OCI-LY1 (cell line): ENCODE measurements around the gene CHRDL1.
"Not testable (repeated sequence)": the region's sequence is repeated elsewhere in the genome, so short reads cannot be mapped to it uniquely, and the experiment has no call there.

Experiments used
- H2AFZ ChIP-seq: fragments of 200-600 bp; sonication (generic), shearing (Covaris generic); 2 replicates; pipeline ENCODE4 v1.6.0; 2014; ENCODE audit warnings: antibody characterized with exemption, mild to moderate bottlenecking, low read length
- H3F3A ChIP-seq: fragments of 200-600 bp; sonication (generic), shearing (Covaris generic); 2 replicates; pipeline ENCODE4 v1.6.0; 2014; ENCODE audit warnings: mild to moderate bottlenecking, antibody characterized with exemption, low read length, moderate library complexity; ENCODE audit not compliant: insufficient read depth
- H3K27ac ChIP-seq: fragments of 200-600 bp; sonication (generic); 2 replicates; pipeline ENCODE4 v1.5.1; 2014; ENCODE audit warnings: low read length, mixed run types, mild to moderate bottlenecking, low read depth; ENCODE audit not compliant: poor library complexity, severe bottlenecking
- H3K27me3 ChIP-seq: fragments of 200-600 bp; sonication (generic); 2 replicates; pipeline ENCODE4 v1.6.0; 2014; ENCODE audit warnings: antibody characterized with exemption, mild to moderate bottlenecking, low read length, moderate library complexity; ENCODE audit not compliant: insufficient read depth
- H3K36me3 ChIP-seq: fragments of 200-600 bp; sonication (generic); 2 replicates; pipeline ENCODE4 v1.6.1; 2014; ENCODE audit warnings: mild to moderate bottlenecking, antibody characterized with exemption, low read length, moderate library complexity, mixed read lengths; ENCODE audit not compliant: insufficient read depth
- H3K4me1 ChIP-seq: fragments of 200-600 bp; sonication (generic); 2 replicates; pipeline ENCODE4 v1.5.1; 2014; ENCODE audit warnings: mild to moderate bottlenecking, low read length, moderate library complexity; ENCODE audit not compliant: insufficient read depth, severe bottlenecking
- H3K4me2 ChIP-seq: fragments of 200-600 bp; sonication (generic), shearing (Covaris generic); 2 replicates; pipeline ENCODE4 v1.6.1; 2014; ENCODE audit warnings: low read length
- H3K4me3 ChIP-seq: fragments of 200-600 bp; sonication (generic); 2 replicates; pipeline ENCODE4 v1.5.1; 2014; ENCODE audit warnings: low read length, low read depth, mild to moderate bottlenecking, mixed read lengths; ENCODE audit not compliant: poor library complexity, severe bottlenecking
- H3K79me2 ChIP-seq: fragments of 200-600 bp; shearing (Covaris generic); 2 replicates; pipeline ENCODE4 v1.6.1; 2016; ENCODE audit warnings: mixed run types, low read length, mixed read lengths; ENCODE audit not compliant: insufficient read depth
- H3K9ac ChIP-seq: fragments of 200-600 bp; sonication (generic), shearing (Covaris generic); 2 replicates; pipeline ENCODE4 v1.6.1; 2014; ENCODE audit warnings: mild to moderate bottlenecking, low read length, mixed read lengths
- H3K9me2 ChIP-seq: fragments of 200-600 bp; sonication (generic), shearing (Covaris generic); 2 replicates; pipeline ENCODE4 v1.6.1; 2014; ENCODE audit warnings: low read depth, mild to moderate bottlenecking, low read length, mixed read lengths
- H3K9me3 ChIP-seq: fragments of 200-600 bp; shearing (Covaris generic); 2 replicates; pipeline ENCODE4 v1.6.1; 2014; ENCODE audit warnings: low read length, mixed read lengths
- H4K20me1 ChIP-seq: fragments of 200-600 bp; sonication (generic), shearing (Covaris generic); 2 replicates; pipeline ENCODE4 v1.6.0; 2016; ENCODE audit warnings: mild to moderate bottlenecking, low read length; ENCODE audit not compliant: insufficient read depth
- CTCF ChIP-seq: fragments of 200-600 bp; sonication (generic), shearing (Covaris generic); IDR thresholded peaks from 2 replicates; pipeline ENCODE4 v1.5.1; 2017; ENCODE audit warnings: mild to moderate bottlenecking, antibody characterized with exemption, low read length, moderate library complexity, mixed read lengths
- EZH2 ChIP-seq: fragments of 200-600 bp; sonication (generic), shearing (Covaris generic); IDR thresholded peaks from 2 replicates; pipeline ENCODE4 v1.8.0; 2017; ENCODE audit warnings: borderline replicate concordance, mixed run types, mild to moderate bottlenecking, antibody characterized with exemption, low read length, moderate library complexity, mixed read lengths

CHRDL1 gene

GRCh38 chrX:110836001-110836400 is 40.4 kb upstream of the CHRDL1 start:
- H3K4me2 ChIP-seq = no peak overlapping the region
- no peak overlapping the region for H3K27ac ChIP-seq
- H4K20me1 ChIP-seq = no peaks in the 10 kb centered on the region
- no peaks in the 10 kb centered on the region for H3K36me3 ChIP-seq
- H3K79me2 ChIP-seq = no peaks in the 10 kb centered on the region
- no peak for TF ChIP-seq CTCF
- TF ChIP-seq EZH2 = no peak
- no peak overlapping the region for H2AFZ ChIP-seq
- H3K4me3 ChIP-seq = no peak overlapping the region
- H3K9me3 ChIP-seq = no peaks in the 10 kb centered on the region
- H3K9me2 ChIP-seq = no peaks in the 10 kb centered on the region
- H3F3A ChIP-seq = no peaks in the 10 kb centered on the region
- no peaks in the 10 kb centered on the region for H3K4me1 ChIP-seq
- H3K9ac ChIP-seq = no peak overlapping the region
- no peaks in the 10 kb centered on the region for H3K27me3 ChIP-seq

GRCh38 chrX:110825972-110826371 is 30.4 kb upstream of the CHRDL1 start:
- H3K9ac ChIP-seq = no peak overlapping the region
- no peaks in the 10 kb centered on the region for H3K9me2 ChIP-seq
- H3K9me3 ChIP-seq = no peaks in the 10 kb centered on the region
- H2AFZ ChIP-seq = no peak overlapping the region
- no peaks in the 10 kb centered on the region for H3F3A ChIP-seq
- no peak overlapping the region for H3K27ac ChIP-seq
- no peaks in the 10 kb centered on the region for H3K36me3 ChIP-seq
- H3K4me1 ChIP-seq = no peaks in the 10 kb centered on the region
- no peak overlapping the region for H3K4me2 ChIP-seq
- H4K20me1 ChIP-seq = no peaks in the 10 kb centered on the region
- no peaks in the 10 kb centered on the region for H3K79me2 ChIP-seq
- TF ChIP-seq EZH2 (no peak), CTCF (no peak)
- no peaks in the 10 kb centered on the region for H3K27me3 ChIP-seq
- no peak overlapping the region for H3K4me3 ChIP-seq

GRCh38 chrX:110816543-110816942 is 20.9 kb upstream of the CHRDL1 start:
- H3K4me2 ChIP-seq, H3K36me3 ChIP-seq, H3K9me2 ChIP-seq, H4K20me1 ChIP-seq, H3F3A ChIP-seq, H3K9me3 ChIP-seq, H3K4me3 ChIP-seq, H3K79me2 ChIP-seq, H3K27ac ChIP-seq, H2AFZ ChIP-seq, H3K9ac ChIP-seq, H3K4me1 ChIP-seq, H3K27me3 ChIP-seq: not testable (repeated sequence)

- Histone ChIP-seq H4K20me1 (no peaks in the 10 kb centered on the region), H3K27me3 (no peaks in the 10 kb centered on the region), H3F3A (no peaks in the 10 kb centered on the region), H3K4me3 (no peak overlapping the region), H3K4me2 (no peak overlapping the region), H3K79me2 (no peaks in the 10 kb centered on the region), H3K4me1 (no peaks in the 10 kb centered on the region), H2AFZ (no peak overlapping the region), H3K36me3 (no peaks in the 10 kb centered on the region), H3K27ac (no peak overlapping the region), H3K9me2 (no peaks in the 10 kb centered on the region), H3K9me3 (no peaks in the 10 kb centered on the region), H3K9ac (no peak overlapping the region)
- TF ChIP-seq EZH2 (no peak), CTCF (no peak)
Observed at GRCh38 chrX:110806145-110806544, 10.5 kb upstream of the CHRDL1 start.
